Upper lobe of left lung (tissue), 4 donors: ENCODE data around the gene ZNF878.

Experiments
- POLR2AphosphoS5 ChIP-seq, 2 donors: sonication (generic); formaldehyde crosslinking; IDR thresholded peaks; one replicate each; pipeline ENCODE4 v1.5.1; 2017; ENCODE audit warnings: antibody characterized with exemption in 2 of 2
- TF ChIP-seq, protein P1 (sequence below), 6 experiments: fragments of 450-650 bp in 4 of 6; fragments of 200-600 bp in 2 of 6; sonication (generic) in 2 of 6; IDR thresholded peaks; one replicate each; pipeline ENCODE4 v1.5.1; 2016 to 2019; ENCODE audit warnings: antibody characterized with exemption in 6 of 6

DNA sequence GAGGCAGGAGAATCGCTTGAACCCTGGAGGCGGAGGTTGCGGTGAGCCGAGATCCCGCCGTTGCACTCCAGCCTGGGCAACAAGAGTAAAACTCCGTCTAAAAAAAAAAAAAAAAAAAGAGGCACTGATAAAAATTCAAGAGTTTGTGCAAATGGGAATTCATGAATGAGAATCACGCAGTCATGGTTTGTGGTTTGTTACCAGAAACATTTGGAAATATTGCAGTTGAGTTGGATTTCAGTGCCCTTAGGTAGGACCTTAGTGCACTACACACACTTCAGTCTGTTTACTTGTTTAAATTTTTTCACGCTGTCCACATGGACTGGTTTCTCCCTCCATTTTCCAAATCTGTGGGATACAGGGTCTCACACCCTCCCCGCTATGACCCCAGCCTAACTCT, 40.2 kb upstream of the ZNF878 start:
- TF ChIP-seq, protein P1, sequence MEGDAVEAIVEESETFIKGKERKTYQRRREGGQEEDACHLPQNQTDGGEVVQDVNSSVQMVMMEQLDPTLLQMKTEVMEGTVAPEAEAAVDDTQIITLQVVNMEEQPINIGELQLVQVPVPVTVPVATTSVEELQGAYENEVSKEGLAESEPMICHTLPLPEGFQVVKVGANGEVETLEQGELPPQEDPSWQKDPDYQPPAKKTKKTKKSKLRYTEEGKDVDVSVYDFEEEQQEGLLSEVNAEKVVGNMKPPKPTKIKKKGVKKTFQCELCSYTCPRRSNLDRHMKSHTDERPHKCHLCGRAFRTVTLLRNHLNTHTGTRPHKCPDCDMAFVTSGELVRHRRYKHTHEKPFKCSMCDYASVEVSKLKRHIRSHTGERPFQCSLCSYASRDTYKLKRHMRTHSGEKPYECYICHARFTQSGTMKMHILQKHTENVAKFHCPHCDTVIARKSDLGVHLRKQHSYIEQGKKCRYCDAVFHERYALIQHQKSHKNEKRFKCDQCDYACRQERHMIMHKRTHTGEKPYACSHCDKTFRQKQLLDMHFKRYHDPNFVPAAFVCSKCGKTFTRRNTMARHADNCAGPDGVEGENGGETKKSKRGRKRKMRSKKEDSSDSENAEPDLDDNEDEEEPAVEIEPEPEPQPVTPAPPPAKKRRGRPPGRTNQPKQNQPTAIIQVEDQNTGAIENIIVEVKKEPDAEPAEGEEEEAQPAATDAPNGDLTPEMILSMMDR (IDR thresholded peaks at IDR 0.05), result no peak
- no peak for TF ChIP-seq POLR2AphosphoS5 (IDR thresholded peaks at IDR 0.05)
